GM06990 (cell line): Measurements from ENCODE around the gene SPAG8.

Experiments used
- DNase-seq: peaks from one replicate; pipeline ENCODE4 v3.0.0-alpha.2; 2011; ENCODE audit not compliant: insufficient read length; ENCODE audit errors: extremely low read depth
- H3K27me3 ChIP-seq: replicated peaks from 2 replicates; pipeline ENCODE4 v1.6.0; 2011; ENCODE audit warnings: low read length; ENCODE audit not compliant: control insufficient read depth, insufficient read depth
- H3K36me3 ChIP-seq: 2 replicates; pipeline ENCODE4 v1.5.1; 2011; ENCODE audit warnings: low read length; ENCODE audit not compliant: control insufficient read depth, insufficient read depth
- H3K4me3 ChIP-seq: replicated peaks from 2 replicates; pipeline ENCODE4 v1.5.1; 2011; ENCODE audit warnings: low read depth, mild to moderate bottlenecking, control low read depth, low read length
- TF ChIP-seq, protein P1 (sequence below): IDR thresholded peaks from 2 replicates; pipeline ENCODE4 v1.5.1; 2011; ENCODE audit warnings: low read length, control low read depth, mild to moderate bottlenecking, inconsistent platforms; ENCODE audit not compliant: insufficient read depth, poor library complexity, severe bottlenecking

SPAG8 gene

DNA sequence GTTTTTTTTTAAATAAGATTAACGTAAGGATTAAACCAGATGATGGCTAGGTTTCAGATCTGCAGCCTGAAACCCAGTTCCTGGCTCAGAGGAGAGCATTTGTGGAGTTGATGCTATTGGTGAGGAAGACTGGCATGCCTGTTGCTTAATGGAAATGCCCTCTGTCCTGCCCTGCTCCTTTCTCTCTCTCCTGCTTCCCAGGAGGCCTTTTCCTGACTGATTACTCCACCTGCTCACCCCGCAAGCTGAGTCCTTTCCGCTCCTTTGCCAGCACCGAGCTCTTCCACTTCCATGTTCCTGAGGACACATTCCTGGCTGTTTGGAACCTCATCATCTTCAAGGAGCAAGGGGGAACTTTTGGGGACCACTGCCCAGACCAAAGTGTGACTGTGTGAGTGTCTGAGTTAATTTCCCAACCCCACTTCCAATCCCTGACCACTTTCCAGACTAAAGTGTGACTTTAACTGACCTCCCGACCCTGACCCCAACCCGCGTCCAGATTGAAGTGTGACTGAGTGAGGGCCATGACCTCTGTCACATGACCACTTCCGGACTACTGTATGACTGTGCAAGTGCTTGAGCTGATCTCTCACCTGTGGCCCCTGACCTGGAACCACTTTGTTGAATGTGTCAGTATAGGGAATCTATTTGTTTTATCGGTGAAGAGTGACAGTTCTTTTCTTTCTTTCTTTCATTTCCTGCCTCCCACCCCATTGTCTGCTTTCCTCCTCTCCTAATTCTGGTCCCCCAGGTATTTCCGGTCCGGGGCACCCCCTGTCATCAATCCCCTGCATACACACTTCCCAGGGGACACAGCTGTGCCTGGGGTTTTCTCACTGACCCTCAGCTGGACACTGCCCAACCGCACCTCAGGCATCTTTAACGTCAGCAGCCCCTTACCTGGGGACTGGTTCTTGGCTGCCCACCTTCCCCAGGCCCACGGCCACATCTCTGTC lies 22.5 kb upstream of the SPAG8 start:
- Histone ChIP-seq H3K27me3 (no peaks in the 10 kb centered on the region), H3K36me3 (no peaks in the 10 kb centered on the region), H3K4me3 (no peak overlapping the region)
- DNase-seq = no peak
- TF ChIP-seq, protein P1, sequence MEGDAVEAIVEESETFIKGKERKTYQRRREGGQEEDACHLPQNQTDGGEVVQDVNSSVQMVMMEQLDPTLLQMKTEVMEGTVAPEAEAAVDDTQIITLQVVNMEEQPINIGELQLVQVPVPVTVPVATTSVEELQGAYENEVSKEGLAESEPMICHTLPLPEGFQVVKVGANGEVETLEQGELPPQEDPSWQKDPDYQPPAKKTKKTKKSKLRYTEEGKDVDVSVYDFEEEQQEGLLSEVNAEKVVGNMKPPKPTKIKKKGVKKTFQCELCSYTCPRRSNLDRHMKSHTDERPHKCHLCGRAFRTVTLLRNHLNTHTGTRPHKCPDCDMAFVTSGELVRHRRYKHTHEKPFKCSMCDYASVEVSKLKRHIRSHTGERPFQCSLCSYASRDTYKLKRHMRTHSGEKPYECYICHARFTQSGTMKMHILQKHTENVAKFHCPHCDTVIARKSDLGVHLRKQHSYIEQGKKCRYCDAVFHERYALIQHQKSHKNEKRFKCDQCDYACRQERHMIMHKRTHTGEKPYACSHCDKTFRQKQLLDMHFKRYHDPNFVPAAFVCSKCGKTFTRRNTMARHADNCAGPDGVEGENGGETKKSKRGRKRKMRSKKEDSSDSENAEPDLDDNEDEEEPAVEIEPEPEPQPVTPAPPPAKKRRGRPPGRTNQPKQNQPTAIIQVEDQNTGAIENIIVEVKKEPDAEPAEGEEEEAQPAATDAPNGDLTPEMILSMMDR = no peak

DNA sequence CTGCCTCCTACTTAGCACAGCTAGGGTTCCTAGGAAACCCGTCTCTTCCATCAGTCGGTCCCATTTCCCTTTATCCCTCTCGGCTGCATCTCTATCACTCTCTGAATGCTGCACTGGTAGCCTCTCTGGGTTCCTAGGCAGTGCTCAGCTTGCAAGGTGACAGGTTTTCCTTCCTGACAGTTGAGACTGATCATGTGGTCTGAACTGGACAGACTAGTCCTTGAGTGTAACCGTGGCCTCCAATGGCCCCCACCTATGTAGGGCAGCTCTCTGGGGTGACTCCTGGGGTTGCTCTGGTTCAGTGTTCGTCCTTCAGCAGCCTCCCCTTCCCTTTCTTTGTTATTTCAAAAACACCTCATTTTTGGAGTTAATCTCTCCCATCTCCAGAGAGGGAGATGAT lies 20.8 kb upstream of the SPAG8 start:
- H3K4me3 ChIP-seq = no peak overlapping the region
- TF ChIP-seq, protein P1 = no peak
- no peaks in the 10 kb centered on the region for H3K36me3 ChIP-seq
- H3K27me3 ChIP-seq = no peaks in the 10 kb centered on the region
- no peak for DNase-seq

DNA sequence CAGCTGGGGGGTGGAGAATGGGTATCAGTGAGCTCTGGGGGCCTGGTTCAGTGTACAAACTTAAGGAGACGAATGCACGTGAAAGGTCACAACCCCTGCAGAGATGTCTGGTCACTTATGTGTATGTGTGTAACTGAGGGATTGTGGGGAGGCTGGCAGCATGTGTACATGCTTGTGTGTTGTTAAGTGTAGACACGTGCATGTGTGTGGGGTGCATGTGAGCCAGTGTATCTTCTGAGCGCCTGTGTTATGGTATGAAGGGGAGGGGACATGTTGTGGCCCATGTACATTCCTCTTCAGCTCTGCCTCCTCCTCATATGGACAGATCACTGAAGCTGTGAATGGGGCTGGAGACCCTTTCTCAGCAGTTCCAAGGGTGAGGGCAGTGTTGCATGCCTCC lies 19.0 kb upstream of the SPAG8 start:
- H3K36me3 ChIP-seq = no peaks in the 10 kb centered on the region
- no peak for DNase-seq
- H3K4me3 ChIP-seq = no peak overlapping the region
- TF ChIP-seq, protein P1 = no peak
- no peaks in the 10 kb centered on the region for H3K27me3 ChIP-seq

DNA sequence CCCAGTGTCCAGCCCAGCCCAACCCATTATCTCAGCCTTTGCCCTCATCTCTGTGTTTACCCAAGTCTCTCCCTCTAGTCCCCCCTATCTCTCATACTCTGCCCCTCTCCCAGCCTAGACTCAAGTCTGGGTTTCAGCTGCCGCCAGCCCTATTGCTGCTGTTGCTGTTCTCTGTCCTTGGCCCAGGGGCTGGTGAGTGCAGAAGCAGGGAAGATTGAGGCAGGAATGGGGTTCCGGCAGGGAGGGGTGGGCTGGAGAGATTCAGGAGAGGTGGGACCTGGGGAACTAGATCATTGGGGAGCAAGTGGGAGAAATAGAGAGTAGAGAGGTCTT lies 17.7 kb upstream of the SPAG8 start:
- Histone ChIP-seq H3K36me3 (no peaks in the 10 kb centered on the region), H3K27me3 (no peaks in the 10 kb centered on the region), H3K4me3 (peak overlapping the region; percentile 86)
- TF ChIP-seq, protein P1 = no peak
- DNase-seq = no peak

DNA sequence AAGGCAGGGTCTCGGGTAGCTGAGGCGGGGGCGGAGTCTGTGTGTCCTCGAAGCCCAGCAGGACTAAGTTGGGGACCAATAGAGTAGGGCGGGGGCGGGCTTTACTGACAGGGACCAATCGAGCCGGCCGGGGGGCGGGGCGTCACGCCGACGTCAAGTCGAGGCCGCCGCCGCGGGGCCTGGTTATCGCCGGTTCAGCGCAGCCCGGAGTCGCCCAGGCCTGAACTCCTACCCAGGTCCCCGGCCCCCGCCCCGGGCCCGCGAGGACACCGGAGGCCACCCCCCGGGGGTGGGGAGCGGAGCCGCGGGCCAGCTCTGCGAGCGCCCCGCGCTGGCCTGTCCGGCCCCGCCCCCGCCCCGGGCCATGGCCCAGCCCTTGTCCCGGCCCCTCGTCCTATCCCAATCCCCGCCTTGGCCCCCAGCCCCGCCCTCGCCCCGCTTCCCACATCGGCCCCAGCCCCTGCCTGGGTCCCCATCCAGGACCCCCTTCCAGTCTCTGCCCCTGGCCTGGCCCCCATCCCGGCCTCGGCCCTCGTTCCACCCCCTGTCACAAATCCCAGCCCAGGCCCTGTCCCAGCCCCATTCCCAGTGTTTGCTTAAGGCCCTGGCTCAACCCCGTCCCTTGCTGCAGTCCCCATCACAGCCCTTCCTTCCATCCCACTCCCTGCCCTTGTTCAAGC lies 17.2 kb upstream of the SPAG8 start, which contains the start of gene TMEM8B:
TMEM8B (plus strand) TSS at position 145 of the 680 bp plus-strand sequence; CDS start at position 365, 220 bp downstream.
- Histone ChIP-seq H3K27me3 (no peaks in the 10 kb centered on the region), H3K36me3 (no peaks in the 10 kb centered on the region), H3K4me3 (peak within 1 kb of the TSS; percentile 86)
- peak; percentile 91 for DNase-seq
- TF ChIP-seq, protein P1 = no peak
